SW480 (cell line): ENCODE data around the gene MST1.

Source experiments
- DNase-seq: peaks from one replicate; pipeline ENCODE4 v3.0.0-alpha.2; 2016; ENCODE audit warnings: low spot score

MST1 gene

DNA sequence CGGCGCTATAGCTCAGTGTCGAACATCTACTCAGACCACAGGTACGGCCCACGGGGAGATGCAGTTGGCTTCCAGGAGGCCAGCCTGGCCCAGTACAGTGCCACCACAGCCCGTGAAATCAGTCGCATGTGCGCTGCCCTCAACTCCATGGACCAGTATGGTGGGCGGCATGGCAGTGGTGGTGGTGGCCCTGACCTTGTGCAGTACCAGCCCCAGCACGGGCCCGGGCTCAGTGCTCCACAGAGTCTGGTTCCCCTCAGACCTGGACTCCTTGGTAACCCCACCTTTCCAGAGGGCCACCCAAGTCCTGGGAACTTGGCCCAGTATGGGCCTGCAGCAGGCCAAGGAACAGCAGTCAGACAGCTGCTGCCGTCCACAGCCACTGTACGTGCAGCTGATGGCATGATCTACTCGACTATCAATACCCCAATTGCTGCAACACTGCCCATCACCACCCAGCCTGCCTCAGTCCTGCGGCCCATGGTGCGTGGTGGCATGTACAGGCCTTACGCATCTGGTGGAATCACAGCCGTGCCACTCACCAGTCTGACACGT, 33.5 kb downstream of the MST1 start:
- no peak for DNase-seq

DNA sequence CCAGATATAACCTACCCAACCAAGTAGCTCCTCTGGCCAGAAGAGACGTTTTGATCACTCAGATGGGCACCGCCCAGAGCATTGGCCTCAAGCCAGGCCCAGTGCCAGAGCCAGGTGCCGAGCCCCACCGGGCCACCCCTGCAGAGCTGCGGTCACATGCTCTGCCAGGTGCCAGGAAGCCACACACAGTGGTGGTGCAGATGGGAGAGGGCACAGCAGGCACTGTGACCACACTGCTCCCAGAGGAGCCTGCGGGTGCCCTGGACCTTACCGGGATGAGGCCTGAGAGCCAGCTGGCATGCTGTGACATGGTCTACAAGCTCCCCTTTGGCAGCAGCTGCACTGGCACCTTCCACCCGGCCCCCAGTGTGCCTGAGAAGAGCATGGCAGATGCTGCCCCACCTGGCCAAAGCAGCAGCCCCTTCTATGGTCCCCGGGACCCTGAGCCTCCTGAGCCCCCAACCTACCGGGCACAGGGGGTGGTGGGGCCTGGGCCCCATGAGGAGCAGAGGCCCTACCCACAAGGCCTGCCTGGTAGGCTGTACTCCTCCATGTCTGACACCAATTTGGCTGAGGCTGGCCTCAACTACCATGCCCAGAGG, 34.2 kb downstream of the MST1 start:
- peak; percentile 41 for DNase-seq

DNA sequence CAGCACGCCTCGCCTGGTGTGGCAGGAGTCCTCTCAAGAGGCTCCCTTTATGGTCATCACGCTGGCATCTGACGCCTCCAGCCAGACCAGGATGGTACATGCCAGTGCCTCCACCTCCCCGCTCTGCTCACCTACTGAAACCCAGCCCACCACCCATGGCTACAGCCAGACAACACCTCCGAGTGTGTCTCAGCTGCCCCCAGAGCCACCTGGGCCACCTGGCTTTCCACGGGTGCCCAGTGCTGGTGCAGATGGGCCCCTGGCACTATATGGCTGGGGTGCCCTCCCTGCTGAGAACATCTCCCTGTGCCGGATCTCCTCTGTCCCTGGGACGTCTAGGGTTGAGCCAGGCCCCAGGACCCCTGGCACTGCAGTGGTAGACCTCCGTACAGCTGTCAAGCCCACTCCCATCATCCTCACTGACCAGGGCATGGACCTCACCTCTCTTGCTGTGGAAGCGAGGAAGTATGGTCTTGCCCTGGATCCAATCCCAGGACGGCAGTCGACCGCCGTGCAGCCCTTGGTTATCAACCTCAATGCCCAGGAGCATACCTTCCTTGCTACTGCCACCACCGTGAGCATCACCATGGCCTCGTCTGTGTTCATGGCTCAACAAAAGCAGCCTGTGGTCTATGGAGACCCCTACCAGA, 35.0 kb downstream of the MST1 start:
- DNase-seq: no peak

DNA sequence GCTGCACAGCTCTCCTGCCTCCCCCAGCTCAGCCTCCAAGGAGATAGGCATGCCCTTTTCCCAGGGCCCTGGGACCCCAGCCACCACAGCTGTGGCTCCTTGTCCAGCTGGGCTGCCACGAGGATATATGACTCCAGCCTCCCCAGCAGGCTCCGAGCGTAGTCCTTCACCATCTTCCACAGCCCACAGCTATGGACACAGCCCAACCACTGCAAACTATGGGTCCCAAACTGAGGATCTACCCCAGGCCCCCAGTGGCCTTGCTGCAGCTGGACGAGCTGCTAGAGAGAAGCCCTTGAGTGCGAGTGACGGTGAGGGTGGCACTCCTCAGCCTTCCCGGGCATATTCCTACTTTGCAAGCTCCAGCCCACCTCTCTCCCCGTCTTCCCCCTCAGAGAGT, 35.7 kb downstream of the MST1 start:
- DNase-seq: no peak

GRCh38 chr3:49652903-49653415, 36.3 kb downstream of the MST1 start:
- DNase-seq: no peak

GRCh38 chr3:49652218-49652902, 36.9 kb downstream of the MST1 start:
- DNase-seq: no peak

DNA sequence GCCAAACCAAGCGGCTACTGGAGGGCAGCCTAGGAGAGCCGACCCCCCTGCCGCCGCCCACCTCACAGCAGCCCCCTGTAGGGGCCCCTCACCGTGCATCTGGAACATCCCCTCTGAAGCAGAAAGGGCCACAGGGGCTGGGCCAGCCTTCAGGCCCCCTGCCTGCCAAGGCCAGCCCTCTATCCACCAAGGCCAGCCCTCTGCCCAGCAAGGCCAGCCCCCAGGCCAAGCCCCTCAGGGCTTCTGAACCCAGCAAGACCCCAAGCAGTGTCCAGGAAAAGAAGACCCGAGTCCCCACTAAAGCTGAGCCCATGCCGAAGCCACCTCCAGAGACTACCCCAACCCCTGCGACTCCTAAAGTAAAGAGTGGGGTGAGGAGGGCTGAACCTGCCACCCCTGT, 38.6 kb downstream of the MST1 start:
- no peak for DNase-seq

DNA sequence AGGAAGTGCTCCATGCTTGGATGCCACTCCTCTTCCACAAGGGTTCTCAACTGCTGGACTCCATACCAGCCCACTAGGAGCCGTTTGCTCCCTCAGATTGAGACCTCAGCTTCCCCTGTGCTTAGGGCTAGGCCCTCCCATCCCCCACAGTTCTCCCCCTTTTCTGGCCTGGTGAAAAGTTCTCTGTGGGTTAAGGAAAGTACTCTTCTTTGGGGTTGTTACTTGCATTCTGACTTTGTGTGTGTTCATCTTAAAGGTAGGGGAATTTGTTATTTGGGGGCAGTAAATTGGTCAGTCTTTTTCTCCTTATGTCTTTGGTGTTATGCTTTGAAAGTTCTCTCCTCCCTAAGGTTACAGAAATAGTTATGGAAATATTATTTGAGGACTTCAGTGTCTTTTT, 39.1 kb downstream of the MST1 start:
- DNase-seq: no peak

DNA sequence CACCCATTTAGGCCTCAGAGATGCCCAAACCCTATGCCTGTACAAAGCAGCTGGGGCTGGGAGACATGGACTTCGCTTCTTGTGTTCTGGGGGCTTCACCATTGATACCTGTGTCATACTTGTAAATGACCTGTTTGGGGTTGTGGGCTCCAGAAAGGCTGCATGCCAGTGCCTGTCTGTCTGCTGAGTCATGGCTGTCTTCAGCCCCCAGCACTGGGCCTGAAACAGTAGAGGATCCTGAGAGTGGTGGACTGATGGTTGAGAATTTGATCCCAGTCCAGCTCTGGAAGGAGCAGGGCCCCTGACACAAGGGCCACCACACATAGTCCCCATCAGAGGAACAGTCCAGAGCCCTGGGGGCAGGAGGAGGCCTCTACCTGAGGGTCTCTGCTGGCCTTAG, 39.7 kb downstream of the MST1 start:
- no peak for DNase-seq

DNA sequence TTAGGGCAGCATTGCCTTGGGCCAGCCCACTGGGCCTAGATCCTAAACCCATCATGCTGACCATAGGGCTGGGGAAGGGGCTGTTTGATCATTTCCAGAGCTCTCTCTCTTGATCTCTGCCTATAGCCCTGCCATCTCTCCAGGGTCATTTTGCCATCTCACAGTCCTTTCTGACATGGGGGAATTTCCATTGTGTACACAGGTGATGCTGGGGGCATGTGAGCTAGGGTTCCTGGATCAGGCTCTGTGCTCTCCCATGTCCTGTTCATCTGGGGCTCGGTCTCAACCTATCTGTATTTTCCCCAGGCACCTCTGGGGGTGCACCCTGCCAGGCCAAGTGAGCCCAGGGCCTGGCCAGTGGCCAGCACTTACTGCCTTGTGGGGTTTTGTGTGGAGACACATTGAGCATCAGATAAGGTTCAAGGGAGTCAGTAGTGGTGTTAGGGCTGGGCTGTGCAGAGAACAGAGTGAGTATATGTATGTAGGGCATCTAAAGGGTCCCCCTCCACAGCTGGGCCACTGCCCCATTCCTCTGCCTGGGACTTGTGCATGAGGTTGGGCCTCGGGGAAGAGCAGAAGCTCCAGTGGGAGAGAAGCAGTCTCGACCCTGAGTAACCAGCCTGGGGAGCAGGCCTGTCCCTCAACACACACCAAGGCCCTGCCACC, 40.8 kb downstream of the MST1 start:
- no peak for DNase-seq

GRCh38 chr3:49647741-49648140, 41.5 kb downstream of the MST1 start:
- DNase-seq: no peak

DNA sequence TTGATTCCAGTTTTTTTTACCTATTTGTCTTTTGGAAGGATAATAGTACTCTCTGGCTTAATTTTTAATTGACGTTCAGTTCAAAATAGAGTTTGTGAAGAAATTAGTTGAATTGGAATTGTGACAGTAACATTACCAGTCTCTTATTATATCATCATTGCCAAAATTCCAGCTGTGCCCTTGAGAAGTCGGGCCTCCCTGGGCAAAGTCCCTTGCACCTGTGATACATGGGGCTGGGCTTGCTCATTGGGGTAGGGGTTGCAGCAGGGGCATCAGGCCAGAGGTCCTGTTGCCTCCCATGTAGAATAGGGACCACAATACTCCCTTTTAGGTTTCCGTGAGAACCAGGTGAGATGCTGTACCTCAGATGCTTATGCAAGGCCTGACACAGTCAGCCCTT, 43.0 kb downstream of the MST1 start:
- no peak for DNase-seq

- DNase-seq: no peak
Measured at GRCh38 chr3:49644684-49645083, 44.6 kb downstream of the MST1 start.

DNA sequence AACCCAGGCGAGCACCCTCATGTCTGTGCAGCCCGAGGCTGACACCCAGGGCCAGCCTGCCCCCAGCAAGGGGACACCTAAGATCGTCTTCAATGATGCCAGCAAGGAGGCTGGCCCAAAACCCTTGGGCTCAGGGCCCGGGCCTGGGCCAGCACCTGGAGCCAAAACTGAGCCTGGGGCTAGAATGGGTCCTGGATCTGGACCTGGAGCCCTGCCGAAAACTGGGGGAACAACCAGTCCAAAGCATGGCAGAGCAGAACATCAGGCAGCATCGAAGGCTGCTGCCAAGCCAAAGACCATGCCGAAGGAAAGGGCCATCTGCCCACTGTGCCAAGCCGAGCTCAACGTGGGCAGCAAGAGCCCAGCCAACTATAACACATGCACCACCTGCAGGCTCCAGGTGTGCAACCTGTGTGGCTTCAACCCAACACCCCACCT, 46.5 kb downstream of the MST1 start:
- no peak for DNase-seq

DNA sequence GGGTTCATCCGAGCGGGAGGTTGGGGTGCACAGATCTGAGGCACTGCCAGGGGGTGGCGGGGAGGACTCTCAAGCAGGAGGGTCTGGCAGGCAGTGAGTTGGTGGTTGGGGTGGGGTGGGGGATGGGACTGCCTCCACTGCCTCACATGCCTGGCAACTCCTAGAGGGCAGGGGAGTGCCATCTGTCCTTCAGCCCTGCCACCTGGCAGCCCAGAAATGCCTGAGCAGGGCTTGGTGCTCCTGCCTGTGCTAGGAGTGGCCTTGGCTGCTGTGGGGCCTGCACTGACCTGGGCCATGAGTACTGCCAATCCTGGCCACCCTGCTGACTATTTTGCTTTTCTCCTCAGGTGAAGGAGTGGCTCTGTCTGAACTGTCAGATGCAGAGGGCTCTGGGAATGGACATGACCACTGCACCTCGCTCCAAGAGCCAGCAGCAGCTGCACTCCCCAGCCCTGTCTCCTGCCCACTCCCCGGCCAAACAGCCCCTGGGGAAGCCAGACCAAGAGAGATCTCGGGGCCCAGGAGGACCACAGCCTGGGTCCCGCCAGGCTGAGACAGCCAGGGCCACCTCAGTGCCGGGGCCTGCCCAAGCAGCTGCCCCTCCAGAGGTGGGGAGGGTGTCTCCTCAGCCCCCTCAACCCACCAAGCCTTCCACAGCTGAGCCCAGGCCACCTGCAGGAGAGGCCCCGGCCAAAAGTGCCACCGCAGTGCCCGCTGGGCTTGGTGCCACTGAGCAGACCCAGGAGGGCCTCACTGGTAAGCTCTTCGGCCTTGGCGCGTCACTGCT, 47.2 kb downstream of the MST1 start:
- DNase-seq: no peak

GRCh38 chr3:49641292-49641691, 48.0 kb downstream of the MST1 start:
- no peak for DNase-seq

DNA sequence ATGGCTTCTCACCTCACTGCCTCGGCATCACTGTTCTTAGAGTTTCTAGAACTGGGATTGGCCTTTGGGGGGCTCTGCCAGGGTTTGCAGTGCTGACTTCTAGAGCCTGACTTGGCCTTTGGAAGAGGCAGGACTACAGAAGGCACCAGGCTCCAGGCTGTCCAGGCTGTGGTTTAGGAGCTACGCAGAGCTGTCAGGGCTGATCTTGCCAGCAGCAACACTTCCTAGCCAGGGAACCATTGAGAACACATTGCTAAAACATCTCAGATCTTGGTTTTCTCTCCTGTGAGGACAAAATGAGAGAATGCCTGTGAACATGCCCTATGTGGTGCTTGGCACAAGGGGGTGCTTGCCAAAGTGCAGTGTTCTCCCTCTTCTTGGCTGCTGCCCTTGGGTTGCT, 49.7 kb downstream of the MST1 start:
- no peak for DNase-seq

DNA sequence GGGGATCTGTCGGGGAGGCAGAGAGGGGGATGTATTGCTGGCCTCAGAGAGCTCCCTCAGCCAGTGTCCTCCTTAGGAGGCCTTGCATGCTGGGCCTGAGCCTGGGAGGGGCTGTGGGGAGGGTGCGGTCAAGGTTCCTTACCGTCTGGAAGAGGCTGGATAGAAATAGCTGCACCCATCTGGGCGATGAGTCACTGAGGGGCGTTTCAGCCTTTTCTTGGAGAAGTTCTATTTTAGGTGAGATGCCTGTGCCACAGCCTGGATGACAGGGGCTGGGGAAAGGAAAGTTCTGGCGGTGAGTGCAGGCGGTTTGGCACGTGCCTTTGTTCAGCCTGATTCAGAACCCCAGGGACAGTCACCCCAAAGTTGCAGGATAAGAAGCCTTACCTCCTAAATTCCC, 50.8 kb downstream of the MST1 start:
- DNase-seq: peak; percentile 17

GRCh38 chr3:49636883-49637609, 52.2 kb downstream of the MST1 start:
- DNase-seq: no peak

- no peak for DNase-seq
Measured at GRCh38 chr3:49634736-49635135, 54.5 kb downstream of the MST1 start.
